Iris pigment epithelial cell (primary cell): ENCODE data around the gene LCE1D.

ENCODE experiments used
- DNase-seq: peaks from one replicate; pipeline ENCODE4 v3.0.0-alpha.2; 2011; ENCODE audit warnings: low read depth

The LCE1D gene

GRCh38 chr1:152817309-152817708, 20.8 kb downstream of the LCE1D start:
- no peak for DNase-seq

GRCh38 chr1:152823294-152823693, 26.8 kb downstream of the LCE1D start:
- DNase-seq = no peak

DNA sequence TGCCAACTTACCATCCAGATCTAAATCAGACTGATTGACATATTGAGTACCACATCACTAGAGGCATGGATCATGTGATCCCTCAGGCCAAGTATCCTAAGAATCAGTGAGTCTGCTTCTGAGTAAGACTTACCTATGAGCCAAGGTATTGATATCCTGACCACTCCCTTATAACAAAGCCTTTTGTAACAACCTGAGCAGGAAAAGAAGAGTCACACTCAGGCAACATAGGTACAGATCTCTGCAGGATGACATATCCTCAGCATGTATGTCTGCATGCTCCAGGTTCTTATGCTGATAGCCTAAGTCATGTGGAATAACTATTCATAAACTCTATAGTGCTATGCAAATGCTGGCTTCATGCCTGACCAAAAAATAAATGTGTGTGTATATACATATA, 28.4 kb downstream of the LCE1D start:
- no peak for DNase-seq

GRCh38 chr1:152827173-152827572, 30.7 kb downstream of the LCE1D start, which contains the start of gene LCE1A:
Gene LCE1A (plus strand): TSS chr1:152827473. CDS start chr1:152827473, 0 bp downstream.
- no peak for DNase-seq

DNA sequence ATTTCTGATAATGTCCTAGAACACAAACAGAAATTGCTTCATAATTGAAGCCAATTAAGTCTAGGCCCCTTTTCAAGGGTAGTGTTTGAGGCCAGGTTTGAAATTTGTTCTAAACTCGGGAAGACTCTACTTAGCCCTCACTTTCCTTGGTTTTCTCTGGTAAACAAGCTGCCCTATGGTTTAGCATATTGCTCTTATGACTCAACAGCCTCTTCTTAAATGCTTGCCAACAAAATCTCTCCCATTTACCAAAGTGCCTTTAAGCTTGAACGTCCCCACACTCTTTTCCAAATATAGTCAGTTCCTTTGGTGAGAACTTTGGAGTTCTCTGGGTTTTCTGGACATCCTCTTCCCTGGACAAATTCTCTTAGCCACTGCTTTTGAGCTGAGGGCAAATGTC, 40.3 kb downstream of the LCE1D start:
- DNase-seq = no peak

GRCh38 chr1:152842556-152842955, 46.0 kb downstream of the LCE1D start, which contains the start of gene LCE6A:
Gene LCE6A (plus strand): TSS chr1:152842856. CDS start chr1:152843521, 665 bp downstream.
- no peak for DNase-seq
